Body of pancreas (tissue), 4 donors: ENCODE measurements around the gene FOXK2. TPM values are rescaled to one million over a fixed set of nuclear protein-coding genes. Genes with fewer than 3 reads are reported as not detected.

Experiments
- ATAC-seq: fragments of 150-250 bp; one replicate; pipeline ENCODE4 v1.9.1; 2016
- DNase-seq, 4 donors: peaks; one replicate each; pipeline ENCODE4 v3.0.0-alpha.2; 2019
- H3K27ac ChIP-seq, 4 donors: fragments of 200-600 bp; sonication (generic); 1 replicate in 3 of 4; 2 replicates in 1 of 4; pipeline versions ENCODE4 v1.5.1 to v1.6.1; 2016 to 2019; ENCODE audit warnings: mild to moderate bottlenecking in 1 of 4, mixed read lengths in 1 of 4, moderate library complexity in 1 of 4
- H3K27me3 ChIP-seq, 2 donors: fragments of 200-600 bp; sonication (generic); one replicate each; pipeline ENCODE4 v1.6.0; 2016; ENCODE audit warnings: mild to moderate bottlenecking in 1 of 2
- H3K36me3 ChIP-seq, 2 donors: fragments of 200-600 bp; sonication (generic); replicated peaks in 1 of 2; 2 replicates each; pipeline ENCODE4 v1.5.1; 2016; ENCODE audit warnings: low read depth in 2 of 2; ENCODE audit not compliant: insufficient read depth in 1 of 2
- H3K4me1 ChIP-seq: fragments of 200-600 bp; sonication (generic); one replicate; pipeline ENCODE4 v1.6.0; 2016
- H3K4me3 ChIP-seq, 2 donors: fragments of 200-600 bp; sonication (generic); 1 replicate in 1 of 2; 2 replicates in 1 of 2; pipeline ENCODE4 v1.5.1; 2016 to 2019
- H3K9me3 ChIP-seq, 3 donors: fragments of 200-600 bp; sonication (generic); 1 replicate in 2 of 3; 2 replicates in 1 of 3; pipeline ENCODE4 v1.5.1; 2016
- CTCF ChIP-seq, 7 experiments: fragments of 450-650 bp in 4 of 7; fragments of 200-600 bp in 3 of 7; sonication (generic) in 3 of 7; IDR thresholded peaks; one replicate each; pipeline ENCODE4 v1.5.1; 2016 to 2019; ENCODE audit warnings: antibody characterized with exemption in 7 of 7
- POLR2A ChIP-seq, 3 donors: fragments of 450-650 bp; IDR thresholded peaks; one replicate each; pipeline ENCODE4 v1.6.1; 2016; ENCODE audit warnings: antibody characterized with exemption in 3 of 3, mild to moderate bottlenecking in 2 of 3
- WGBS, 2 donors: methylation state at CpG; one replicate each; pipeline ENCODE4 v1.1.5; 2017; 5-methylcytosine and 5-hydroxymethylcytosine counted together
- intact Hi-C: fragments of 100-400 bp; cut with DNase I; formaldehyde crosslinking; loops from one replicate; pipeline ENCODE4 v1.15.1; 2023
- total RNA-seq, 2 donors: library from RNA; depleted of rRNA; stranded (reverse); fragments of >200 nt; gene quantifications; one replicate each; pipeline ENCODE4 v1.1.0, GENCODE V29; 2016

FOXK2 gene
- total RNA-seq = 10 to 100 TPM; 10.6 to 25.1 TPM

- H3K27me3 ChIP-seq = no peaks in the 10 kb centered on the region
- intact Hi-C loops = no loop called here
- no peaks in the 10 kb centered on the region for H3K9me3 ChIP-seq
- H3K4me3 ChIP-seq = peak within 1 kb of the TSS; percentile 56 to 65
- peak within 1 kb of the TSS; percentile 81 to 98 (median 94) for H3K27ac ChIP-seq
- DNase-seq (peak; percentile 94 to 96 (median 95)), ATAC-seq (peak; percentile 99)
- no peaks in the 10 kb centered on the region for H3K36me3 ChIP-seq
- peaks cover 30% of the 10 kb centered on the region for H3K4me1 ChIP-seq
- peak; percentile 37 to 55 (median 45) for TF ChIP-seq POLR2A (IDR thresholded peaks at IDR 0.05)
- TF ChIP-seq CTCF (IDR thresholded peaks at IDR 0.05) = no peak
- WGBS, 2 donors = 3 to 15% methylated on average over 15 to 84 of the region's 114 CpGs
Observed at GRCh38 chr17:82518826-82519810, at the start of gene FOXK2. Gene FOXK2 (plus strand): TSS chr17:82519732. CDS start chr17:82519889, 157 bp downstream.

GRCh38 chr17:82470065-82470464 is 49.5 kb upstream of the FOXK2 start:
- Histone ChIP-seq H3K27ac (no peak overlapping the region), H3K4me3 (no peak overlapping the region), H3K4me1 (no peaks in the 10 kb centered on the region), H3K9me3 (no peaks in the 10 kb centered on the region), H3K27me3 (no peaks in the 10 kb centered on the region), H3K36me3 (peaks cover 0 to 6% of the 10 kb centered on the region in 2 donors)
- no peak for TF ChIP-seq CTCF (IDR thresholded peaks at IDR 0.05)
- no peak for TF ChIP-seq POLR2A (IDR thresholded peaks at IDR 0.05)
- 97 to 98% methylated on average over 7 of the region's 7 CpGs for WGBS, 2 donors
- DNase-seq (no peak), ATAC-seq (no peak)
- intact Hi-C loops = no loop called here

- no peak for ATAC-seq
- H3K4me1 ChIP-seq = no peaks in the 10 kb centered on the region
- WGBS, 2 donors = 81 to 84% methylated on average over 11 of the region's 11 CpGs
- H3K27ac ChIP-seq = no peak overlapping the region
- H3K9me3 ChIP-seq = no peaks in the 10 kb centered on the region
- H3K36me3 ChIP-seq = peaks cover 0 to 18% of the 10 kb centered on the region in 2 donors
- DNase-seq = no peak
- no peaks in the 10 kb centered on the region for H3K27me3 ChIP-seq
- intact Hi-C loops = no loop called here
- H3K4me3 ChIP-seq = no peak overlapping the region
- TF ChIP-seq CTCF (IDR thresholded peaks at IDR 0.05) (no peak), POLR2A (IDR thresholded peaks at IDR 0.05) (no peak)
Observed at GRCh38 chr17:82474223-82475010, 45.1 kb upstream of the FOXK2 start.

- peaks cover 0 to 23% of the 10 kb centered on the region in 2 donors for H3K36me3 ChIP-seq
- H3K27me3 ChIP-seq = no peaks in the 10 kb centered on the region
- DNase-seq (no peak), ATAC-seq (no peak)
- no peaks in the 10 kb centered on the region for H3K4me1 ChIP-seq
- H3K9me3 ChIP-seq = no peaks in the 10 kb centered on the region
- intact Hi-C loops = no loop called here
- no peak overlapping the region for H3K4me3 ChIP-seq
- no peak overlapping the region for H3K27ac ChIP-seq
- TF ChIP-seq CTCF (IDR thresholded peaks at IDR 0.05) = no peak
- no peak for TF ChIP-seq POLR2A (IDR thresholded peaks at IDR 0.05)
- WGBS, 2 donors = 91 to 96% methylated on average over 8 of the region's 8 CpGs
Observed at GRCh38 chr17:82475458-82475857, 44.1 kb upstream of the FOXK2 start.
